Liver (tissue), 3 donors: ENCODE data around the gene GRK5.

Experiments
- RAD21 ChIP-seq, 2 donors: IDR thresholded peaks; 2 replicates each; pipeline ENCODE4 v1.6.1; 2016; ENCODE audit warnings: antibody characterized with exemption in 2 of 2, mild to moderate bottlenecking in 2 of 2
- TF ChIP-seq, protein P1 (sequence below): fragments of 150-350 bp; IDR thresholded peaks from 2 replicates; pipeline ENCODE4 v1.5.1; 2017; ENCODE audit warnings: improper control_type of control experiment, low read depth, low read length; ENCODE audit not compliant: missing input control
- TF ChIP-seq, protein P2 (sequence below): IDR thresholded peaks from 2 replicates; pipeline ENCODE4 v1.6.1; 2016; ENCODE audit warnings: antibody characterized with exemption
- TF ChIP-seq, protein P3 (sequence below): IDR thresholded peaks from 2 replicates; pipeline ENCODE4 v1.6.1; 2016; ENCODE audit warnings: antibody characterized with exemption, mild to moderate bottlenecking
- donor health status: healthy.
- donor health status: healthy.

DNA sequence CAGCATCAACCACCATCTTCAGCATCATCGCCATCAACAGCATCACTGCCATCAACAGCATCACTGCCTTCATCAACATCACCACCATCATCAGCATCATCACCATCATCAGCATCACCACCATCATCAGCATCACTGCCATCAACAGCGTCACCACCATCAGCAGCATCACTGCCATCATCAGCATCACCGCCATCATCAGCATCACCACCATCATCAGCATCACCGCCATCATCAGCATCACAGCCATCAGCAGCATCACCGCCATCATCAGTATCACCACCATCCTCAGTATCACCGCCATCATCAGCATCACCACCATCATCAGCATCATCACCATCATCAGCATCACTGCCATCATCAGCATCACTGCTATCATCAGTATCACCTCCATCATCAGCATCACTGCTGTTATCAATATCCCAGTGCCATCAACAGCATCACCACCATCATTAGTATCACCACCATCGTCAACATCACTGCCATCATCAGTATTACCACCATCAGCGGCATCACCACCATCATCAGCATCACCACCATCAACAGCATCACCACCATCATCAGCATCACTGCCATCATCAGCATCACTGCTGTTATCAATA, 220.0 kb downstream of the GRK5 start:
- TF ChIP-seq, protein P1, sequence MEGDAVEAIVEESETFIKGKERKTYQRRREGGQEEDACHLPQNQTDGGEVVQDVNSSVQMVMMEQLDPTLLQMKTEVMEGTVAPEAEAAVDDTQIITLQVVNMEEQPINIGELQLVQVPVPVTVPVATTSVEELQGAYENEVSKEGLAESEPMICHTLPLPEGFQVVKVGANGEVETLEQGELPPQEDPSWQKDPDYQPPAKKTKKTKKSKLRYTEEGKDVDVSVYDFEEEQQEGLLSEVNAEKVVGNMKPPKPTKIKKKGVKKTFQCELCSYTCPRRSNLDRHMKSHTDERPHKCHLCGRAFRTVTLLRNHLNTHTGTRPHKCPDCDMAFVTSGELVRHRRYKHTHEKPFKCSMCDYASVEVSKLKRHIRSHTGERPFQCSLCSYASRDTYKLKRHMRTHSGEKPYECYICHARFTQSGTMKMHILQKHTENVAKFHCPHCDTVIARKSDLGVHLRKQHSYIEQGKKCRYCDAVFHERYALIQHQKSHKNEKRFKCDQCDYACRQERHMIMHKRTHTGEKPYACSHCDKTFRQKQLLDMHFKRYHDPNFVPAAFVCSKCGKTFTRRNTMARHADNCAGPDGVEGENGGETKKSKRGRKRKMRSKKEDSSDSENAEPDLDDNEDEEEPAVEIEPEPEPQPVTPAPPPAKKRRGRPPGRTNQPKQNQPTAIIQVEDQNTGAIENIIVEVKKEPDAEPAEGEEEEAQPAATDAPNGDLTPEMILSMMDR: no peak
- TF ChIP-seq, protein P2, sequence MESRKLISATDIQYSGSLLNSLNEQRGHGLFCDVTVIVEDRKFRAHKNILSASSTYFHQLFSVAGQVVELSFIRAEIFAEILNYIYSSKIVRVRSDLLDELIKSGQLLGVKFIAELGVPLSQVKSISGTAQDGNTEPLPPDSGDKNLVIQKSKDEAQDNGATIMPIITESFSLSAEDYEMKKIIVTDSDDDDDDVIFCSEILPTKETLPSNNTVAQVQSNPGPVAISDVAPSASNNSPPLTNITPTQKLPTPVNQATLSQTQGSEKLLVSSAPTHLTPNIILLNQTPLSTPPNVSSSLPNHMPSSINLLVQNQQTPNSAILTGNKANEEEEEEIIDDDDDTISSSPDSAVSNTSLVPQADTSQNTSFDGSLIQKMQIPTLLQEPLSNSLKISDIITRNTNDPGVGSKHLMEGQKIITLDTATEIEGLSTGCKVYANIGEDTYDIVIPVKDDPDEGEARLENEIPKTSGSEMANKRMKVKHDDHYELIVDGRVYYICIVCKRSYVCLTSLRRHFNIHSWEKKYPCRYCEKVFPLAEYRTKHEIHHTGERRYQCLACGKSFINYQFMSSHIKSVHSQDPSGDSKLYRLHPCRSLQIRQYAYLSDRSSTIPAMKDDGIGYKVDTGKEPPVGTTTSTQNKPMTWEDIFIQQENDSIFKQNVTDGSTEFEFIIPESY: no peak
- no peak for TF ChIP-seq RAD21 (IDR thresholded peaks at IDR 0.05)
- TF ChIP-seq, protein P3, sequence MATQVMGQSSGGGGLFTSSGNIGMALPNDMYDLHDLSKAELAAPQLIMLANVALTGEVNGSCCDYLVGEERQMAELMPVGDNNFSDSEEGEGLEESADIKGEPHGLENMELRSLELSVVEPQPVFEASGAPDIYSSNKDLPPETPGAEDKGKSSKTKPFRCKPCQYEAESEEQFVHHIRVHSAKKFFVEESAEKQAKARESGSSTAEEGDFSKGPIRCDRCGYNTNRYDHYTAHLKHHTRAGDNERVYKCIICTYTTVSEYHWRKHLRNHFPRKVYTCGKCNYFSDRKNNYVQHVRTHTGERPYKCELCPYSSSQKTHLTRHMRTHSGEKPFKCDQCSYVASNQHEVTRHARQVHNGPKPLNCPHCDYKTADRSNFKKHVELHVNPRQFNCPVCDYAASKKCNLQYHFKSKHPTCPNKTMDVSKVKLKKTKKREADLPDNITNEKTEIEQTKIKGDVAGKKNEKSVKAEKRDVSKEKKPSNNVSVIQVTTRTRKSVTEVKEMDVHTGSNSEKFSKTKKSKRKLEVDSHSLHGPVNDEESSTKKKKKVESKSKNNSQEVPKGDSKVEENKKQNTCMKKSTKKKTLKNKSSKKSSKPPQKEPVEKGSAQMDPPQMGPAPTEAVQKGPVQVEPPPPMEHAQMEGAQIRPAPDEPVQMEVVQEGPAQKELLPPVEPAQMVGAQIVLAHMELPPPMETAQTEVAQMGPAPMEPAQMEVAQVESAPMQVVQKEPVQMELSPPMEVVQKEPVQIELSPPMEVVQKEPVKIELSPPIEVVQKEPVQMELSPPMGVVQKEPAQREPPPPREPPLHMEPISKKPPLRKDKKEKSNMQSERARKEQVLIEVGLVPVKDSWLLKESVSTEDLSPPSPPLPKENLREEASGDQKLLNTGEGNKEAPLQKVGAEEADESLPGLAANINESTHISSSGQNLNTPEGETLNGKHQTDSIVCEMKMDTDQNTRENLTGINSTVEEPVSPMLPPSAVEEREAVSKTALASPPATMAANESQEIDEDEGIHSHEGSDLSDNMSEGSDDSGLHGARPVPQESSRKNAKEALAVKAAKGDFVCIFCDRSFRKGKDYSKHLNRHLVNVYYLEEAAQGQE: no peak
